ENCODE measurements around the gene USP10. TPM values are rescaled to one million over a fixed set of nuclear protein-coding genes. Genes with fewer than 3 reads are reported as not detected.

Gene USP10
- total RNA-seq, 1 donor from 2014 or later = 47.8 TPM

DNA sequence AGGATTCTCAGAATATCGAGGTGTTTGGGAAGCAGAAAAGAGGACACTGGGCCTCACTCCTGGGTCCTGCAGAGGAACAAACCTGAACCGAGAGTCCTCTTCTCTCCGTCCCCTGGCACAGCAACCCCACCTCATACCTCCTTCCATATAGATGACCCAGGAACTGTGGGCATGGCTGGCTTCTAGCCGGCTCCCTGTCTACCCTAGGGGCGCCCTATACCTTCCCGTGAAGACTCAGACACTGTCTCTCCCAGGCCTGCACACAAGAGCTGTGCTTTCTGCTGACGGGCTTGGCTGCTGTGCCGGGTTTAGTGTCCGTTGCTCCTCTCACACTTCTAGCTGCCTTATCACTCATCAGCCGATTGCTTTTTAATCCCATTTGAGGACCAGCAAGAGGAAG, 73.5 kb downstream of the USP10 start:
- no peak for DNase-seq

DNA sequence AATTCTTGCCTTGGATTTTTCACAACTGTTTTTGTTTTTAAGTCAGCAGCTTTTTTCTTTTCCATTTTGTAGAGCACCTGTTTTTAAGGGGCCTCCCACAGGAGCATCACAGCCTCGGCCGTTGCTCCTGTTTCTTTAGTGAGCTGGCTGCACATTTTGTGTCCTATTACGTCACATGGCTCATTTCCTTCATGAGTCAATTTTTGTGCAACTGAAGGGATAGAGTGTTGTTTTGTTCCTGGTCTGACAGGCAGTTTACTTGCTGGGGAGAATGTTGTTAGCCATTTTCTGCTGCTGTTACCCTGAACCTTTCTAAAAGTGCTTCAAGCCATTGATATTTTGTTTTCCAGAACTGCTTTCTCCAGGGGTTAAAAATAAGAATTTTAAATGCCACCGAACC, 75.0 kb downstream of the USP10 start:
- peak; percentile 63 for DNase-seq

DNA sequence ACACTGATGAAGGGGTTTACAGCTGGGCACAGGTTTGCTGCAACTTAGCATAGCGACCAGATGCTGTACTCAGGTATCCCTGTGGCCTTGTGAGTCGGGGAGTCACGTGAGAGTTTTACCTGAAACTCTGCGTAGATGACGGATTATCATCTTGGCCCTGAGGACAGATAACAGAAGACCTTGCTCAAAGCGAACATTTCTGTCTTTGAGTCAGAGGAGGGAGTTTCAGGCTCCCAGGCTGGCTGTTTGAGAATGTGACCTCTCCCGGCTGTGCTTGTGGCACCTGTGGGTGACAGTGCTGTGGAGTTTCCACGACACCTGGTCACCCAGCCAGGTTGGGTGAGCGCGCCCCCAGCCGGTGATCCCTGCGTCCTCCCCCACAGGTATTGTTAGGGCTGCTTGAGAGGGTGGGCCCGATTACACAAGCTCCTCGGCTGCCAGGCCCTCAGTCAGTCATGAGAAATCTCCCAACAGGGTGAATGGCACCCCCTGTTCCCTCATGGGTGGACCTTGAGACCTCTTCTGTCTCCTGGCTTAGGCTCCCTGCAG, 75.5 kb downstream of the USP10 start:
- DNase-seq = no peak

DNA sequence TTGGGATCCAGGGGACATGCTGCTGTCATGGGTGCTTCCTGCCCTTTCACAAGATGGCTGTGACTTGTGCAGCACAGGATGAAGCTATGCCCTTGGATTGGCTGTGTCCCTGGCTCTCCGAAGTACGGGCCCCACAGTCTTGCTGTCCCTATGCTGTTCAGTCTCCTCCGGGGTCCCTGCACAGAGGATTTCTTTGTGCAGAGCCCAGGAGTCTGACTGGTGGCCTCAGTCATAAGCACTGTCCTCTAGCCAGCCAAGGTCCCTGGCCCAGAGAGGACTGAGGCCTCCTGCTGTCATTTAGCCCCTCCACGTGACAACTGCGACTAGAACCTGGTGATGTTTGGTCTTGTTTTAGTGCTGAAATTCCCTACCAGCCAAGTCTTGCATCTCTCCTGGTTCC, 77.6 kb downstream of the USP10 start:
- no peak for DNase-seq

DNA sequence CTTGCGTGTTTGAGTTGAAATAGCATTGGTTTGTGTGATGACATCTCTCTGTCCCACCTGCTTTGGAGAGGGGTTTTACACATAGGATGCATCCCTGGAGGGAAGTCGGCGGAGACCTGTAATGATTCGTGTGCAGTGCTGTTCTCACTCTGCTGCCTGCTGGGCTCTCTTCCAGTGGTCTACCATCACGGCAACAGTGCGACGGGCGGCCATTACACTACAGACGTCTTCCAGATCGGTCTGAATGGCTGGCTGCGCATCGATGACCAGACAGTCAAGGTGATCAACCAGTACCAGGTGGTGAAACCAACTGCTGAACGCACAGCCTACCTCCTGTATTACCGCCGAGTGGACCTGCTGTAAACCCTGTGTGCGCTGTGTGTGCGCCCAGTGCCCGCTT, 78.9 kb downstream of the USP10 start:
- DNase-seq = no peak

DNA sequence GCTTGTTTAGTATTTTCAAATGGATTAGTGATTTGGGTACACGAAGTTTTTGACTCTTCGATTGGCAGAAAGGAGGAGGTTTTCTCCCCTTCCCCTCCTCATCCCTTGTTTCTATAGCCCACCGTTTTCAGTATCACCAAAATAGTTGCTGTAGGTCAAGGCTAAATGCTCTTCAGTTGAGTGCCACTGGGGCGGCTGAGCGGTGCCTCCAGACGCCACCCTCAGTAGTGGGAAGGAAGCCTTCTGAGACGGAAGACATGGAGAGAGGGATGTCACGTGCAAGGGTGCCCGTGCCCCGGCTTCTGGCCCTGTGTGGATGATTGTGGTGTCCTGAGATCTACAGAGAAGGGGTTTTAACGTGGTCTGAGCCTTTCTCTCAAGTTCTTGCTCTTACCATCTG, 80.3 kb downstream of the USP10 start:
- DNase-seq = no peak

DNA sequence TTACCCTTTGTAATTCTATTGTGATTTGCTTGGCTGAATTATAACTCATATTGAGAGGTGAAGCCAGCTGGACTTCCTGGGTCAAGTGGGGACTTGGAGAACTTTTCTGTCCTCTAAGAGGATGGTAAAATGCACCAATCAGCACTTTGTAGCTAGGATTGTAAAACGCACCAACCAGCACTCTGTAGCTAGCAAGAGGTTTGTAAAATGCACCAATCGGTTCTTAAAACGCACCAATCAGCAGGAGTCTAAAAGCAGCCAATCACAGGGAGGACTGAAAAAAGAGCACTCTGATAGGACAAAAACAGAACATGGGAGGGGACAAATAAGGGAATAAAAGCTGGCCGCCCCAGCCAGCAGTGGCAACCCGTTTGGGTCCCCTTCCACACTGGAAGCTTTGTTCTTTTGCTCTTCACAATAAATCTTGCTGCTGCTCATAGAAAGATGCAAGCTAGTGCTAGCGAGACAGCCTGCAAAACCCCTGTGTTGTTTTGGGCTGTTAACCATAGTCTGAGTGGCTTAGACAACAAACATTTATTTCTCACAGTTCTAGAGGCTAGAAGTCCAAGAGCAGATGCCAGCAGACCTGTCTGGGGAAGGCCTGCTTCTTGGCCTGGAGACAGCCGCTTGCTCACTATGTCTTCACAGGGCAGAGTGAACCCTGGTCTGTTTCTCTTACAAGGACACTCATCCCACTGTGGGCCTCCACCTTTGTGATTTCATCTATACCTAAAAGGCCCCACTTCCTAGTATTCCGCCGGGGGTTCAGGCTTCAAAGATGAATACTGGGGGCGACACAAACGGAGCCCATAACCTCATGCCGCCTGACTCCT, 81.0 kb downstream of the USP10 start:
- no peak for DNase-seq

DNA sequence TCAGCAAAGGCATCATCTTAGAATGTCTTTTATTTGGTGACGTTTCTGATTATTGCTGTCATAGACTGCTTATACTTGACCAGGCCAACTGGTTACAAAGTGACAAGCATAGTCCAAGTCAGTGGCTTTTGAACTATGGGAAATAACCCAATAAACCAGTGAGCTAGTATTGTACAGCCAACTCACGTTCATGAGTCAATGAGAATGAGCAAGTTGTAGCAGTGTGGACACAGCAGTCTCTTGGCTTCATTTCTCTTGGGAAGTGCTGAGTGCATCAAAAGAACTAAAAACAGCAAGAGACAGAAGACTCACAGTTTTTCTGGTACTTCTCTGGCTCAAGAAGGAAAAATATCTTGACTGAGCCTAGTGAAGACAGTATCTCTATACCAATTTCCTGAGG, 83.0 kb downstream of the USP10 start:
- no peak for DNase-seq

DNA sequence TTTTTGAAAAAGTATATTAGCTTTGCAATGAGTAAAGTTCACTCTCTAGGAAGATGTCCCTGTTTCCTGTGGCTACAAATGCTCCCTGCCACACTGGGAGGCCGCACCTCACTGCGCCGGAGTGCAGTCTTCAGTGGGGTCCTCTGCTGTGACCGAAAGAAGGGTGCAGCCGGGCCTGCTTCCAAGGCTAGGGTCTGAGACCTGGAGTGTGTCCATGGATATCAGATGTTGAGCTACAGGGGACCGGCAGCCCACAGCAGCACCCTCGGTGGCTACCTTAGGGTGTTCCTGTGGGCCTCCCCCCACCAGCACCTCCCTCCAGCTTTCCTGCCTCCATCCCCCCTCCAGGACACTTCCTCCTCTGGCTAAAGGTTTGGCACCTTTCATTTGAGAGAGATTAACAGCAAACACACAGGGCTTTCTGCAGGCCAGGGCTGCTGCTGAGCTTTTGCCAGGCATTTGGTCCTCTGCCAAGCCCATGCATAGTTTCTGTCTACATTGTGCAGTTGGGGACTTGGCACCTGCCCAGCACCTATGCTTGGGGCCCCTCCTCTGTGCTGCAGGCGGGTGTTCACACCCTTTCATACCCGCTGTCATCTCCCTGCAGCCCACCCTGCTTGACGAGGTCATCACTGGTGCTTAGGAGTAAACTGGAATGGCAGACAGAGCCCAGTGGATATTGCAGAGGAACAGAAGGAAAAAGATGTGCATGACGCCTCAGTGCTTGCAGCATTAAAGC, 86.2 kb downstream of the USP10 start:
- DNase-seq = peak; percentile 89

DNA sequence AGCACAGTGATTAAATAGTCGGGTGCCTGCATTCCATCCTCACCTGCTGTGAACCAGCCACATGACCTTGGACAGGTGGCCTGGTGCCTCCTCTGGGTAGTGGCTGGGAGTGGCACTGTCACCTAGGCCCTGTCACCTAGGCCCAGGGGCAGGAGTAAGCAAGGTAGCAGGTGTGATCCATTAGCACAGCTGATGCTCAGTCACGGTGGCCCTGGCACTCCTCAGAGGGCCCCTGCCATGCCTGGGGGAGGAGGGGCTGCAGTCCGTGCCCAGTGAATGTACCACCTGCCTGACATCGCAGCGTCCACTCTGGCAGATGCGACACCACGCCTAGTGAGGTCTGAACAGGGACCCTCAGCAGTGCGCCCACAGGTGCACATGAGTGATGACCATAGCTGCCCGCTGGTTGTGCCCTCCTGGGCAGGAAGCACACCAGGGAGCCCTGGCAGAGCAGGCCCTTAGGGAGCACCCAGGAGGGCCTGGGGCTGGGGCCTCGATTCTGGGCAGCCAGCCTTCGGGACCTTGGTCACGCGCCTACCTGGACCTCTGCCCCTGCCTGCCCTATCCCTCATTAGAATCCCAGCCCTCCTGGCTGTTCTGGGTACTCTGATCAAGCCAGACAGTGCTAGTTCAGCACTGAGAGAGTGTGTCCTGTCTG, 86.9 kb downstream of the USP10 start:
- no peak for DNase-seq

DNA sequence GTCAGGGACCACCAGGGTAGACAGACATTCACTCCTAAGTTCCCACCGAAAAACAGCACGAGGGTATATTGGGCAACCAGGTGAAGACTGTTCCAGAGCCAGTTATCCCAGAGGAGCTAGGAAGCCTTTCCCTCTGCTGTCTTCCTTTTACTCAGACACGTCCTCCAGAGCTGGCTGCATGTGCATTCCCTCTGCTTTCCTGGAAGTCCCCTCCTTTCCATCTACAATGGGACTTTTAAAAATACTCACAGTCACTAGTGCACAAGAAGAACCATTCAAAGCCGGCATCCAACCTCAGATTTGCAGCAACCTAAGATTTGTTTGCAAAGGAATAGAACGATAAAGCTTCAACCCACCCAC, 87.4 kb downstream of the USP10 start:
- DNase-seq = no peak

DNA sequence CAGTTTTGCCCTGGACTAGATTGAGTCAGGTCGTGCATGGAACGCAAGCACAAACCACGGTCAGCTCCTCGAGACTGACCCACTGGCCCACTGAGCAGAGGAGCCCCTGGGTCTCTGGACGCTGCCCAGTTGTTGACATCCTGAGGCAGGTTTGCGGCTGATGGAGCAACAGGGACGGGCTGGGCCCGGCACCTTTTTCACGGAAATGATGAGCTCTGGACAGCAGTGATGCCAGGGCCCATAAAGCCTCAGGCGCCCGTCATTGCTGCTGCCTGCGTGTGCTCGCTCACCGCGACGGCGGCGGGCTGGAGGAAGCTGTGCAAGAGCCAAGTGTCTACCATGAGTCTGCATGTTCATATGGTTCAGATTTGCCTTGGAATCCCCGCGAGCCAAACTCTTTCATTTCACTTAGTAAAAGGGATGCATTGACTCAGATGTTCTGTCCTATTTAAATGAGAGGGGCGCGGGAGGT, 89.2 kb downstream of the USP10 start:
- peak; percentile 77 for DNase-seq

DNA sequence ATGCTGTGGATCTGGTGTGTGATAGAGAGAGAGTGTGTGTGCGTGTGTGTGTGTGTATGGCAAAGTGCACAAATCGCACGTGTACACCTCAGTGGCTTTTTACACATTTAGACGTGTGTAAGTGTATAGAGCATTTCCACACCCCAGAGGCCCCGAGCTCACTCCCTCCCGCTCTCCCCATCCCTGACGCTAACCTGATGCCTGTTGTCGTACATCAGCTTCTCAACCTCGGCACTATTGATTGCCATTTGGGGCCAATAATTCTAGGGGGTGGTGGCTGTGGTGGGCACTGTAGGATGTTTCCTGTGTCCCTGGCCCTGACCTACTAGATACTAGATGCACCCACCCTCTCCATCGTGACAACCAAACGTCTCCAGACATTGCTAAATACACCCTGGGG, 89.6 kb downstream of the USP10 start:
- DNase-seq = no peak

DNA sequence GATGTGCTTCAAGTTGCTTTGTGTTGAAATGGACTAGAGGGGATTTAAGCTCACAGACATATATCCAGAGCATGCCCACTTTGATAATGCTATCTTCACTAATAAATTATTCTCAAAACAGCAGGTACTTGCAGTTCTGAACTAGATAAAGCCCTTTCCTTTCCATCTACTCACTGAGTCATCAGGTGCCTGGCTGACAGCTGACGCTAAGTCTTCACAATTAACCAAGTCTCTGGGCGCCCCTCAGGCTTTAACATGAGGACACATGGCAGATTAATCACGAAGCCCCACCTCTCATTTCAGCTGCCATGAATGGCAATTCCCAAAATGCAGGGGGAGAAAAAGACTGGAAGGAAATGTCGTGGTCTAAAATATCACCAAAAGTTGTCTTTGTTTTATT, 90.5 kb downstream of the USP10 start:
- DNase-seq = no peak

DNA sequence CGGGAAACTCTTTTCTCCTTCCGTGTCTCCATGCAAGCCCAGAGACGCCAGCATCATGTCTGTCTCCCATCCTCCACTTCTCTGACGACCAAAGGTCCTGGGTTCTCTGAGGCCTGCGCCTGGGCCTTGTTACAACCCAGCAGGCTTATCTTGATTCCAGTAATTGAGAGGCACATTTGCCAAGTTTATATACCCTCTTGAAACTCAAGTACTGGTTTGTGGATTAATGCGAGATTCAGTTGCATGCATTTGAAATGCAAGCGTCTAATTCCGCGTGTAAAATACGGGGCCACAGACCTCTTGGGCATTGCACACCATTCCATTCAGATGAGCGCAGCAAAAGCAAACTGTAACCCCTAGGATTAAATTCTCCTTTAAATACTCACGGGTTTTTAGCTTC, 91.3 kb downstream of the USP10 start:
- peak; percentile 71 for DNase-seq

DNA sequence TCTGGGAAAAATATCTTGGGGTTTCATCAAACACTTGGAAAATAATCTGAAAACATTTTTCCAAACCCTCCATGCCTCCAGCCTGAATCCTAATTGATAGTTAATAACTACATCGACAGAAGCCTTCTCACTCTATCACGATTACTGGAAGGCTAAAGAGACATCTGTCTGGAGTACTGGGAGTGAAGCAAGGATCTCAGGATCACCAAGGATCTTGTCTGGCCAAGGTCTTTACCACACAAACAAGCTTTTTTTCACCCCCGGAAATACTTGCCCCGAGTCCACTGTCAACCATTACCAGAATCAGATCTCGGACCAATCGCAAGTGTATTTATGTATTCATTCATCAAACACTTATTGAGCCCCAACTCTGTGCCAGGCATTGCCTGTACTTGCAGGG, 91.7 kb downstream of the USP10 start:
- no peak for DNase-seq

DNA sequence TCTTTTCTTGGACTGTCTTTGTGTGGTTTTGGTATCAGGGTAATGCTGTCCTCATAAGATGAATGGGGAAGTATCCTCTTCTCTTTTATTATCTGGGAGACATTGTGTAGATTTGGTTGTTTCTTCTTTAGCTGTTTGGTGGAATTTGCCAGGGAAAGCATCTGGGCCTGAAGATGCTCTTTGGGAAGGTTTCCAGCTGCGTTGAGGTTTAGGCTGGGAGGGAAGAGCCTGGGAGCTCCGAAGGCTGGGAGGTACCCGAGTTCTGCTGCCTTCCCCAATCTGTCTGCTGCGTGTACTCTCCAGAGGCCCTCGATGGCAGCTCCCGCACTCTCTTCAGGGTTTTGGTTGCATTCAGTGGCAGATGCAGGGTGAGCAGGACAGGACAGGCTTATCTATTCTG, 94.4 kb downstream of the USP10 start:
- no peak for DNase-seq

DNA sequence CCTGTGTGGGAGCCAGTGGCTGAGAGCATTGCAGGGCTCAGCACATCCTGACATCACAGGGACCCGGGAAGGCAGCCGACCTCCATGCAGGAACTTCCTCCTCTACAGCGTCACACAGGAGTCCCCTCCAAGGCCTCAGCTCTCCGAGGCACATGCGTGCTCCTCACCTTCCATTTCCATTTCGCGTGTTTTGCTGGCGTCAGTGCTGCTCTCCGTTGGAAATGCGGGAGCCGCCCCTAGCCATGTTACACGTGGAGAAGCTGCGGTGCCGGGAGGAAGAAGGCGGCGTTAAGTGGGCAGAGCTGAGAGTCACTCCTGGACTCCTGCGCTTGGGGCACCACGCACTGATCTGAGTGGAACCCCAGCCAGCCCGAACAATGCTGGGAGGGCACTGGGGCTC, 94.8 kb downstream of the USP10 start:
- DNase-seq = no peak

DNA sequence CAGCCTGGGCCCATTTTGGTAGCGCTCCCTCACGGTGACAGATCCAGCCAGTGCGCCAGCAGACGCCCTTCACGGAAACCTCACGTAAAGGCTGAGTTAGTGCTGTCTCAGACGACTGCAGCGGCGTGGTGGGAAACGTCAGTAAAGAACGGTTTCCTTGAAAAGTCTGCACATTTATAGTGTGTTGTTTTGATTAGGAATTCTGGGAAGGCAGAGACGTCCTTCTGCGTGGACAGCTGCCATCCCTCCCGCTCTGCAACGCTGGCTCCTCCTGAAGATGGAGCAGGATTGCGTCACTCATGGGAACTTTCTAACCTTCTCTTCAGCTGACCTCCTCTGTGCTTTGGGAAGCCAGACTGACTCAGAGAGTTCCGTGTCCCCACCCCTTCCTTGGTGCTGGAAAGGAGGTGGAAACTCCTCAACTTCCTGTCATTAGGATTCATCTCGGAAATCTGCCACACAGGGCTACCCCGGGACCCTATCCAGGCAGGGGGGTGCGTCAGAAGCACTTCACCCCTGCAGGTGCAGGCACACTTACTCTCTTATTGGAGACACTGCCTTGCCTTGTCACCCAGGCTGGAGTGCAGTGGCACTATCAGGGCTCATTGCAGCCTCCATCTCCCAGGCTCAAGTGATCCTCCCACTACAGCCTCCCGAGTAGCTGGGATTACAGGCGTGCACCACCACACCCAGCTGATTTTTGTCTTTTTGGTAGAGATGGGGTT, 95.7 kb downstream of the USP10 start:
- DNase-seq = peak; percentile 79

DNA sequence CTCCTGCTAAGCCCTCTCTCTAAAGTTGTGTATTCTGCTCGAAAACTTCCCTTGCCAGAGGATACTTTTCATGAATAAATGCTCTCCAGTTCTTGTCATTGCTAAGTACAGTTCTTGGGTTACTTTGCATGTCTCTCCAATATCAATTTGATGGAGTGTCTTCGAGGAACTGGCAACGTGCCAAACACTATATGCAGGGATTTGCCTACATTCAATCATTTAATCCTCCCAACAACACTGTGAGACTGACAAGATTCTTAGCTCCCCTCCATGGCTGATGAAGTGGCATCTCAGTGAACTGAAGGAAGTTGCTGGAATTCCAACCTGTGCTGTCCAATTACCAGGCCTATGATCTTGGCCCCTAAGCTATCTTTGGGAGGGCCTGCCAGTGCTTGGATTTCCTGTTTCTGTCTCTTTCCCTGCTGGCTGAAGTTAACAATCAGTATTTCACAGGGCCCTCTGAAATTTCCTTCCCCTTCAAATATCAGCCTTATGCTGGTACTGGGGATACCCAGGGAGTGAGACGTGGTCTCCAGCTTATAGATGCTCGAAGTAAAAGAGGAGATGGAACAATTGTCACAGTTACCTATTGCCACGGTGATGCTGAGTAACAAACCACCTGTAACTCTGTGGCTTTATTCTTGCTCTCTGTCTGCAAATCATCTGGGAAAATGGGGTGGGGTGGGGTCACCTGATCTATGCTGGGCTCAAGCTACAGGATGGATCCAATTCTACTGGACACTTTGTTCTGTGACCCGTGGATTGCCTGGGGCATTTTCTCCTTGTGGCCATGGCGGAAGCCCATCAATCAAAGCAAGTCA, 100.6 kb downstream of the USP10 start:
- DNase-seq = no peak

DNA sequence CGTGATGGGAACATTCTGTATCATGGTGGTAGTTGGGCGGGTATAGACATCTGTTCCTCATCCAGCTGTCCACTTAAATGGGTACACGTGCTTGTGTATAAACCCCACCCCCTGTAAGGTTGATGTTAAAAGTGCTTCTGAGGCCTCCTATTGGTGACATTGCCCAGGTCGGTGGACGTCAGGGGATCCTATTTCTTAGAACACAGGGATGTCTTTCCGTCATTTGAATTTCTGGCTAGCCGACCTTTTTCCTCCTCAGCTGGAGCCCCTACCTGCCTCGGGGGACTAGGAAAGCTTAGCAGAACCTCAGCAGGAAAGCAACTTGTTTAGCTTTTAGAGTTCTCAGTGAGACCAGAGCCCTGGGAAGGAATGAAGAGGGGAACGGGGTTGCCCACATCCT, 103.3 kb downstream of the USP10 start:
- DNase-seq = peak; percentile 44

All from tongue (tissue), 2 donors.